ENCODE results near the gene ARHGAP19.

ARHGAP19 gene

DNA sequence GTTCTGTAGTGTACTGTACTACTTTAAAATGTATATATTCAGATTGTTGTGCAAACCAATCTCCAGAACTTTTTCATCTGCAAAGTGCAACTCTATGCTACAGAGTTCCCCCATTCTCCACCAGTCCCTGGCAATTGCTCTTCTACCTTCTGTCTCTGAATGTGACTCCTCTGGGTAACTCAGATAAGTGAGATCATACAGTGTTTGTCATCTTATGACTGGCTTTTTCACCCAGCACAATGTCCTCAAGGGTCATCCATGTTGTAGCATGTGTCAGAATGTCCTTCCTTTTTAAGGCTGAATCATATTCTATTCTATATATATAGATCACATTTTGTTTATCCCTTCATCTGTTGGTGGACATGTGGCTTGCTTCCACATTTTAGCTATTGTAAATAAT is 117.5 kb downstream of the ARHGAP19 start:
- no peak overlapping the region for H3K4me3 ChIP-seq (ENCODE audit: low read depth, low read length)
- TF ChIP-seq, protein P1, sequence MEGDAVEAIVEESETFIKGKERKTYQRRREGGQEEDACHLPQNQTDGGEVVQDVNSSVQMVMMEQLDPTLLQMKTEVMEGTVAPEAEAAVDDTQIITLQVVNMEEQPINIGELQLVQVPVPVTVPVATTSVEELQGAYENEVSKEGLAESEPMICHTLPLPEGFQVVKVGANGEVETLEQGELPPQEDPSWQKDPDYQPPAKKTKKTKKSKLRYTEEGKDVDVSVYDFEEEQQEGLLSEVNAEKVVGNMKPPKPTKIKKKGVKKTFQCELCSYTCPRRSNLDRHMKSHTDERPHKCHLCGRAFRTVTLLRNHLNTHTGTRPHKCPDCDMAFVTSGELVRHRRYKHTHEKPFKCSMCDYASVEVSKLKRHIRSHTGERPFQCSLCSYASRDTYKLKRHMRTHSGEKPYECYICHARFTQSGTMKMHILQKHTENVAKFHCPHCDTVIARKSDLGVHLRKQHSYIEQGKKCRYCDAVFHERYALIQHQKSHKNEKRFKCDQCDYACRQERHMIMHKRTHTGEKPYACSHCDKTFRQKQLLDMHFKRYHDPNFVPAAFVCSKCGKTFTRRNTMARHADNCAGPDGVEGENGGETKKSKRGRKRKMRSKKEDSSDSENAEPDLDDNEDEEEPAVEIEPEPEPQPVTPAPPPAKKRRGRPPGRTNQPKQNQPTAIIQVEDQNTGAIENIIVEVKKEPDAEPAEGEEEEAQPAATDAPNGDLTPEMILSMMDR (IDR thresholded peaks at IDR 0.05; ENCODE audit: low read depth, low read length) = no peak

DNA sequence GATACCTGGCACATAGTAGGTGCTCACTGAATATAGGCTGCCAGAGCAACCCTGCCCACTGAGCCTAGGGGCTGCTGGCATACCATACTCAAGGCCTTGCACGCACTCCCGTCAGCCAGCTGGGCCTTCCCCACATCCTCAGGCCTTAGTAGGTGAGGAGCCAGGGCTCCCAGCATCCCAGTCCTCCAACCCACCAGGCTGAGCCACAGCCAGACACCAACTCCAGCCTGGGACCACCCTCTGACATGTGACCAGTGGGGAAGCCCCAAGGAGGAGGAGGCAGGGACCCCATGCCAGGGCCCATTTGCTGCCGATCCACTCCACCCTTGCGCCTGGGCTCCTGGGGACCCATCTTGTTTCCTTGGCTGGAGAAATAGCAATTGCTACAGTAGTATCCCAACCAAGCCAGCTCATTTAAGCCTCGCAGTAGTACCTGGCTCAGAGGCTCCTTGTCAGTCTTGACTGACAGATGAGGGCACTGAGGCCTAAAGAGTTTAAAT is 118.1 kb downstream of the ARHGAP19 start:
- no peak overlapping the region for H3K4me3 ChIP-seq (ENCODE audit: low read depth, low read length)
- TF ChIP-seq, protein P1 (IDR thresholded peaks at IDR 0.05; ENCODE audit: low read depth, low read length) = no peak

DNA sequence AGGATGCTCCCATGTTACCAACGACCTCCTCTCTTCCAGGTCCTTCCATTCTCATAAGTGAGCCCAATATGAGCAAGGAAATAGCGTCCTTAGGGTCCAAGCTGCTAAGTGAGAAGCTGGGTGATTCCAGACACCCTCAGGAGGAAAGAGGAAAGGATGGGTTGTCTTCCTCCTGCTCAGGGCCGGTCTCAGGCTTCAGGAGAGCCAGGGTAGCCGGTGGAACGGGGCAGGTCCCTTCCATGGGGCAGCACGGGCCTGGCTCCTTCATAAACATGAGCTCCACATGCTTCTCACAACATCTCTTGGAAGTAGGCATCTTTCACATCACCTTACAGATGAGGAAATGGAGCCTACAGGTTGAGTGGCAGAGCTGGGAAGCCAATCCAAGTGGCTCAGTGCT is 119.4 kb downstream of the ARHGAP19 start:
- H3K4me3 ChIP-seq (ENCODE audit: low read depth, low read length) = no peak overlapping the region
- TF ChIP-seq, protein P1 (IDR thresholded peaks at IDR 0.05; ENCODE audit: low read depth, low read length) = no peak

Data from WI38 (cell line).